SJCRH30 (cell line): Measurements from ENCODE around the gene PSMD11. TPM values are rescaled to one million over a fixed set of nuclear protein-coding genes. Genes with fewer than 3 reads are reported as not detected.
A peak's percentile ranks its signal among the peaks of the same experiment; 100 is the strongest.
"Not testable (repeated sequence)": the region's sequence is repeated elsewhere in the genome, so short reads cannot be mapped to it uniquely, and the experiment has no call there.

Experiments used
- DNase-seq, 2 experiments: peaks; one replicate each; pipeline ENCODE4 v3.0.0-alpha.2; 2015 to 2020
- H3K27ac ChIP-seq: fragments of 250-450 bp; sonication (Bioruptor Pico); 2 replicates; pipeline ENCODE4 v1.5.1; 2020; ENCODE audit warnings: mild to moderate bottlenecking, moderate library complexity
- H3K27me3 ChIP-seq: fragments of 250-450 bp; sonication (Bioruptor Pico); 2 replicates; pipeline ENCODE4 v1.5.1; 2020; ENCODE audit warnings: mild to moderate bottlenecking, moderate library complexity
- H3K36me3 ChIP-seq: fragments of 250-450 bp; sonication (Bioruptor Pico); 2 replicates; pipeline ENCODE4 v1.5.1; 2020; ENCODE audit warnings: mild to moderate bottlenecking, moderate library complexity
- H3K4me1 ChIP-seq: fragments of 250-450 bp; sonication (Bioruptor Pico); 2 replicates; pipeline ENCODE4 v1.5.1; 2020; ENCODE audit warnings: mild to moderate bottlenecking, moderate library complexity
- H3K4me3 ChIP-seq: fragments of 250-450 bp; sonication (Bioruptor Pico); 2 replicates; pipeline ENCODE4 v1.5.1; 2020; ENCODE audit warnings: mild to moderate bottlenecking, moderate library complexity
- H3K9me3 ChIP-seq: fragments of 250-450 bp; sonication (Bioruptor Pico); replicated peaks from 2 replicates; pipeline ENCODE4 v1.5.1; 2020; ENCODE audit warnings: mild to moderate bottlenecking, moderate library complexity
- total RNA-seq: library from RNA; depleted of rRNA; stranded (reverse); fragments of >200 nt; shearing (Covaris generic); gene quantifications from 2 replicates; pipeline ENCODE4 v1.2.3, GENCODE V29; 2014; rRNA removed

PSMD11 gene
- total RNA-seq: 172 and 173 TPM in 2 replicates

GRCh38 chr17:32444301-32445073 lies at the start of gene PSMD11:
PSMD11 (plus strand) TSS chr17:32444510; CDS start chr17:32444524, 14 bp downstream.
- Histone ChIP-seq H3K4me3 (peak within 1 kb of the TSS; percentile 95), H3K9me3 (no peaks in the 10 kb centered on the region), H3K4me1 (peaks cover 10% of the 10 kb centered on the region; the same call in 1 of the 2 replicates), H3K36me3 (peaks cover 25% of the 10 kb centered on the region), H3K27ac (peak within 1 kb of the TSS; percentile 89), H3K27me3 (no peaks in the 10 kb centered on the region)
- DNase-seq: peak; percentile 99

GRCh38 chr17:32396343-32396742 lies 48.0 kb upstream of the PSMD11 start:
- DNase-seq: no peak
- Histone ChIP-seq H3K36me3 (no peaks in the 10 kb centered on the region), H3K9me3 (no peaks in the 10 kb centered on the region), H3K27ac (no peak overlapping the region), H3K4me1 (no peaks in the 10 kb centered on the region), H3K27me3 (no peaks in the 10 kb centered on the region), H3K4me3 (no peak overlapping the region)

DNA sequence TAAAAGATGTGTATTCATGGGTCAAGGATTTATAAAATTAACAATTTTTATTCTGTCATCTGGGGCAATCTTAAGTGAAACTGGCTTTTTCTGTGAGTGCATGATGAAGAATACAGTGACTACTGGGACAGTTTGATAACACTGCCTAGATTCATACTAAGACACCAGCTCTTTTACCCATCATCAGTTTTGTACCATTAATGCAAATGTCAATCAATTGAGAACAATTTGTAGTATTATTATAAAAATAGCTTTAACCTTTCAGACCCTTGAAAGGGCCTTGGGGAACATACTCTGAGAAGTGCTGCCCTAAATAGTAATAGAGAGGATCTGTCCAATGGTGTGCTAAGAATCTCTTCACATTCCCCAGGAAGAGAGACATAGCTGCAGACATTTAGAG lies 45.4 kb upstream of the PSMD11 start:
- DNase-seq: no peak
- Histone ChIP-seq H3K36me3 (no peaks in the 10 kb centered on the region), H3K4me3 (no peak overlapping the region), H3K27ac (no peak overlapping the region), H3K4me1 (no peaks in the 10 kb centered on the region), H3K9me3 (no peaks in the 10 kb centered on the region), H3K27me3 (no peaks in the 10 kb centered on the region)

DNA sequence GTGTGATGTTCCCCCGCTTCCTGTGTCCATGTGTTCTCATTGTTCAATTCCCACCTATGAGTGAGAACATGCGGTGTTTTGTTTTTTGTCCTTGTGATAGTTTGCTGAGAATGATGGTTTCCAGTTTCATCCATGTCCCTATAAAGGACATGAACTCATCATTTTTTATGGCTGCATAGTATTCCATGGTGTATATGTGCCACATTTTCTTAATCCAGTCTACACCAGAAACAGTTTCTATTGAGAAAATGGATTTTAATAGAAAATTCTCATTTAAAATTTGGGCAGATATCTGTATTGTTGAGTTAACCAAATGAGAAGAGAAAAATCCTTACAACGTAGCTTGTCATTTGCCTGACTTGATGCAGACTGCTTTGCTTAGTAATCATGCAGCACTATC lies 34.2 kb upstream of the PSMD11 start:
- not testable (repeated sequence) for H3K36me3 ChIP-seq

GRCh38 chr17:32426894-32427293 lies 17.4 kb upstream of the PSMD11 start:
- no peaks in the 10 kb centered on the region for H3K27me3 ChIP-seq
- H3K36me3 ChIP-seq: no peaks in the 10 kb centered on the region
- H3K9me3 ChIP-seq: peaks cover 6% of the 10 kb centered on the region
- H3K4me1 ChIP-seq: no peaks in the 10 kb centered on the region
- H3K27ac ChIP-seq: no peak overlapping the region
- H3K4me3 ChIP-seq: no peak overlapping the region
- no peak for DNase-seq

More for the DNA sequence above, 34.2 kb upstream of the PSMD11 start:
- not testable (repeated sequence) for H3K27ac ChIP-seq, DNase-seq, H3K4me3 ChIP-seq, H3K27me3 ChIP-seq, H3K4me1 ChIP-seq, H3K9me3 ChIP-seq

- Histone ChIP-seq H3K4me3 (no peak overlapping the region), H3K27ac (no peak overlapping the region), H3K36me3 (no peaks in the 10 kb centered on the region), H3K4me1 (no peaks in the 10 kb centered on the region), H3K9me3 (peaks cover 6% of the 10 kb centered on the region), H3K27me3 (no peaks in the 10 kb centered on the region)
- no peak for DNase-seq
Measured at GRCh38 chr17:32429598-32429997, 14.7 kb upstream of the PSMD11 start.

DNA sequence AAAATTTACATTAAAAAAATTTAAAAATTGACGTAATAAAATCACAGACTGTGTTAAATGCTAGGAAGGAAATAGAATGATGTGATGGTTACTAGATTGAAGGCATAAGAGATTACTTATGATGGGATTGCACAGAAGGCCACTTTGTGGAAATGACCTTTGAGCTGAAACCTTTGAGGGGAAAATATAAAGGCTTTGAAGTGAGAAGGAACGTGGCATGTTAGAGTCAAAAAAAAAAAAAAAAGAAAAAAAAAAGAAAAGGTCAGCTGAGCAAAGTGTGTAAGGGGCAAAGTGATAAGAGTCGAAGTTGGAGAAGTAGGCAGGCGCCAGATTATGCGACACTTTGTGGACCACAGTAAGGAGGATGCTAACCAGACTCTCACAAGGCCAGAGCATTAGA lies 3.6 kb upstream of the PSMD11 start:
- H3K36me3 ChIP-seq: no peaks in the 10 kb centered on the region
- 0 out of 2 replicates have a peak, but pooled peaks cover 3% of the 10 kb centered on the region for H3K9me3 ChIP-seq
- DNase-seq: no peak
- no peaks in the 10 kb centered on the region for H3K27me3 ChIP-seq
- H3K27ac ChIP-seq: no peak overlapping the region
- H3K4me3 ChIP-seq: no peak overlapping the region
- peaks cover 2% of the 10 kb centered on the region; the same call in 1 of the 2 replicates for H3K4me1 ChIP-seq

- Histone ChIP-seq H3K27me3 (no peaks in the 10 kb centered on the region), H3K4me3 (no peak overlapping the region), H3K9me3 (no peaks in the 10 kb centered on the region), H3K27ac (no peak overlapping the region), H3K4me1 (peaks cover 7% of the 10 kb centered on the region; the same call in 1 of the 2 replicates), H3K36me3 (peaks cover 1% of the 10 kb centered on the region)
- no peak for DNase-seq
Measured at GRCh38 chr17:32441886-32442285, 2.4 kb upstream of the PSMD11 start.

GRCh38 chr17:32443827-32444300 lies 446 bp upstream of the PSMD11 start:
- Histone ChIP-seq H3K4me1 (peaks cover 10% of the 10 kb centered on the region; the same call in 1 of the 2 replicates), H3K27me3 (no peaks in the 10 kb centered on the region), H3K4me3 (peak overlapping the region; percentile 95), H3K9me3 (no peaks in the 10 kb centered on the region), H3K36me3 (peaks cover 19% of the 10 kb centered on the region), H3K27ac (no peak overlapping the region)
- DNase-seq: no peak

DNA sequence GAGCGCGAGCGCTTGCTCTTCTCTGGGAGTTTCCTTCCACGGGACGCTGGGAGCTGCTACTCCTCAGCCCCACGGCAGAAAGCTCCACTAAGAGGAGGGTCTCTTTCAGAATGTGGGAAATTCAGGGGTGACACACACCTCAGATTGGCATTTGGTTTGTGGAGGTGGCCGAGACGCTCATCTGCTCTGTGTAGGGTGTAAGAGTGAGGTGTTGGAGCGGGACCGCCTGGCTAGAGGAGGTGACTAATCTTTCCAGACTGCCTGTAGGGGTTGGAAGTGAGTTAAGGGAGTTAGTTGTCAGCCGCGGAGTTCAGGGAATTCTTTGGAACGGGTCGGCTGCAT lies 735 bp downstream of the PSMD11 start:
- no peaks in the 10 kb centered on the region for H3K27me3 ChIP-seq
- DNase-seq: peak; percentile 37 to 55
- peak overlapping the region; percentile 95 for H3K4me3 ChIP-seq
- peaks cover 10% of the 10 kb centered on the region; the same call in 1 of the 2 replicates for H3K4me1 ChIP-seq
- no peaks in the 10 kb centered on the region for H3K9me3 ChIP-seq
- peaks cover 30% of the 10 kb centered on the region for H3K36me3 ChIP-seq
- peak overlapping the region; percentile 89 for H3K27ac ChIP-seq

GRCh38 chr17:32445497-32445896 lies 1.2 kb downstream of the PSMD11 start:
- peak overlapping the region; percentile 95 for H3K4me3 ChIP-seq
- H3K27ac ChIP-seq: peak overlapping the region; percentile 89; the same call in 1 of the 2 replicates
- H3K36me3 ChIP-seq: peaks cover 32% of the 10 kb centered on the region
- H3K9me3 ChIP-seq: no peaks in the 10 kb centered on the region
- DNase-seq: no peak
- peaks cover 10% of the 10 kb centered on the region; the same call in 1 of the 2 replicates for H3K4me1 ChIP-seq
- H3K27me3 ChIP-seq: no peaks in the 10 kb centered on the region

DNA sequence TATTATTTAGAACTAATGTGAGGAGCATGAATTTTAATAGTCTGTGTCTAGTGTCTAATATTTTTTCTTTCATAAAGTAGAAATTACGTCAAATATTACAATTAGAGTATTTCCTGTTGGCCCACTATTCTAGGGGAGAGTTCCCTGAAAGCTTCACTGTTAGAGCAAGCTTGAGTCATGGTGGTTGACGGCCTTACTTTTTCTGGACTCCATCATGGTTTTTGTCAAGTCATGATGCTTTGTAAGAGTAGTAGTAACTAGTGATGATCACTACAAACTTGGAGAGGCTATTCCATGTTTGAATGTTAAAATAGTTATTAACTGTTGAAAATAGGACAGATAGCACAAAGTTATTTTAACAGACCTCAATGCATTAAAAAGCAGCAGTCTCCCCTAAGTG lies 1.7 kb downstream of the PSMD11 start:
- H3K36me3 ChIP-seq: peaks cover 37% of the 10 kb centered on the region
- H3K27me3 ChIP-seq: no peaks in the 10 kb centered on the region
- H3K27ac ChIP-seq: no peak overlapping the region
- no peaks in the 10 kb centered on the region for H3K9me3 ChIP-seq
- peak overlapping the region; percentile 95 for H3K4me3 ChIP-seq
- peaks cover 10% of the 10 kb centered on the region; the same call in 1 of the 2 replicates for H3K4me1 ChIP-seq
- no peak for DNase-seq

GRCh38 chr17:32446949-32447348 lies 2.6 kb downstream of the PSMD11 start:
- H3K36me3 ChIP-seq: peaks cover 47% of the 10 kb centered on the region
- H3K9me3 ChIP-seq: no peaks in the 10 kb centered on the region
- DNase-seq: no peak
- H3K27ac ChIP-seq: no peak overlapping the region
- H3K27me3 ChIP-seq: no peaks in the 10 kb centered on the region
- H3K4me3 ChIP-seq: no peak overlapping the region
- H3K4me1 ChIP-seq: peaks cover 10% of the 10 kb centered on the region; the same call in 1 of the 2 replicates

DNA sequence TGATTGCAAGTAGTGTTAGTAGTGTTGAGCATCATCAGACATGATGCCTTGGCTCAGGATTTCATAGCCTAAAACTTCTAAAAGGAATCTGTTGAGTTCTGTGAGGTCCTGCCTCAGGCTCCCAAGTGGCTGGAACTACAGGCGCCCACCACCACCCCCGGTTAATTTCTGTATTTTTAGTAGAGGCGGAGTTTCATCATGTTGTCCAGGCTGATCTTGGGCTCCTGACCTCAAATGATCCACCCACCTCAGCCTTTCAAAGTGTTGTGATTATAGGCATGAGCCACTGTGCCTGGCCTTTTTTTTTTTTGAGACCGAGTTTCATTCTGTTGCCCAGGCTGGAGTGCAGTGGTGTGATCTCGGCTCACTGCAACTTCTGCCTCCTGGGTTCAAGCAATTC lies 5.7 kb downstream of the PSMD11 start:
- no peak overlapping the region for H3K27ac ChIP-seq
- no peaks in the 10 kb centered on the region; the same call in 1 of the 2 replicates for H3K9me3 ChIP-seq
- H3K4me1 ChIP-seq: peaks cover 10% of the 10 kb centered on the region; the same call in 1 of the 2 replicates
- no peaks in the 10 kb centered on the region for H3K27me3 ChIP-seq
- no peak for DNase-seq
- H3K4me3 ChIP-seq: no peak overlapping the region
- peaks cover 77% of the 10 kb centered on the region for H3K36me3 ChIP-seq

GRCh38 chr17:32450379-32450778 lies 6.1 kb downstream of the PSMD11 start:
- H3K27me3 ChIP-seq, H3K9me3 ChIP-seq, H3K4me3 ChIP-seq, DNase-seq, H3K4me1 ChIP-seq, H3K27ac ChIP-seq: not testable (repeated sequence)
- peaks cover 81% of the 10 kb centered on the region for H3K36me3 ChIP-seq
